CD4-positive, alpha-beta T cell treated with Interleukin-6 for 4 hours (primary cell): ENCODE measurements around the gene EHF.
"Not testable (repeated sequence)": the region's sequence is repeated elsewhere in the genome, so short reads cannot be mapped to it uniquely, and the experiment has no call there.

ENCODE experiments used
- DNase-seq: peaks from one replicate; pipeline ENCODE4 v3.0.0-alpha.2; 2020; ENCODE audit warnings: mixed read lengths

The EHF gene

GRCh38 chr11:34674038-34674437 is 53.1 kb downstream of the EHF start:
- DNase-seq, result no peak

GRCh38 chr11:34676227-34676626 is 55.3 kb downstream of the EHF start:
- DNase-seq, result no peak

GRCh38 chr11:34679681-34680080 is 58.8 kb downstream of the EHF start:
- DNase-seq, result no peak

- no peak for DNase-seq
Measured at GRCh38 chr11:34680206-34680605, 59.3 kb downstream of the EHF start.

GRCh38 chr11:34680918-34681586 is 60.2 kb downstream of the EHF start:
- no peak for DNase-seq

GRCh38 chr11:34682825-34683224 is 61.9 kb downstream of the EHF start:
- DNase-seq, result no peak

GRCh38 chr11:34683396-34683795 is 62.5 kb downstream of the EHF start:
- no peak for DNase-seq

- no peak for DNase-seq
Measured at GRCh38 chr11:34685864-34686263, 65.0 kb downstream of the EHF start.

GRCh38 chr11:34692299-34692698 is 71.4 kb downstream of the EHF start:
- DNase-seq, result not testable (repeated sequence)

- DNase-seq, result no peak
Measured at GRCh38 chr11:34696862-34697261, 76.0 kb downstream of the EHF start.

GRCh38 chr11:34706709-34707461 is 86.0 kb downstream of the EHF start:
- no peak for DNase-seq

GRCh38 chr11:34707462-34707840 is 86.6 kb downstream of the EHF start:
- no peak for DNase-seq
